ENCODE results near the gene FRG2. TPM values are rescaled to one million over a fixed set of nuclear protein-coding genes. Genes with fewer than 3 reads are reported as not detected.

FRG2 gene
- total RNA-seq, 3 donors from 2014 or later (not counting 1 experiment from before 2014, with no cell fraction given) = not detected

GRCh38 chr4:190018201-190018920, 8.7 kb downstream of the FRG2 start:
- peaks cover 5 to 33% of the 10 kb centered on the region in 2 donors for H3K4me1 Mint-ChIP-seq
- no peak overlapping the region for H3K4me3 ChIP-seq (ENCODE audit: low read length)
- no peaks in the 10 kb centered on the region for H3K36me3 ChIP-seq (ENCODE audit: control insufficient read depth, insufficient read depth, low read length)
- intact Hi-C loops (cut with micrococcal nuclease) = no loop called here
- TF ChIP-seq, protein P1, sequence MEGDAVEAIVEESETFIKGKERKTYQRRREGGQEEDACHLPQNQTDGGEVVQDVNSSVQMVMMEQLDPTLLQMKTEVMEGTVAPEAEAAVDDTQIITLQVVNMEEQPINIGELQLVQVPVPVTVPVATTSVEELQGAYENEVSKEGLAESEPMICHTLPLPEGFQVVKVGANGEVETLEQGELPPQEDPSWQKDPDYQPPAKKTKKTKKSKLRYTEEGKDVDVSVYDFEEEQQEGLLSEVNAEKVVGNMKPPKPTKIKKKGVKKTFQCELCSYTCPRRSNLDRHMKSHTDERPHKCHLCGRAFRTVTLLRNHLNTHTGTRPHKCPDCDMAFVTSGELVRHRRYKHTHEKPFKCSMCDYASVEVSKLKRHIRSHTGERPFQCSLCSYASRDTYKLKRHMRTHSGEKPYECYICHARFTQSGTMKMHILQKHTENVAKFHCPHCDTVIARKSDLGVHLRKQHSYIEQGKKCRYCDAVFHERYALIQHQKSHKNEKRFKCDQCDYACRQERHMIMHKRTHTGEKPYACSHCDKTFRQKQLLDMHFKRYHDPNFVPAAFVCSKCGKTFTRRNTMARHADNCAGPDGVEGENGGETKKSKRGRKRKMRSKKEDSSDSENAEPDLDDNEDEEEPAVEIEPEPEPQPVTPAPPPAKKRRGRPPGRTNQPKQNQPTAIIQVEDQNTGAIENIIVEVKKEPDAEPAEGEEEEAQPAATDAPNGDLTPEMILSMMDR (IDR thresholded peaks at IDR 0.05) = no peak
- ATAC-seq (no peak), DNase-seq (no peak)
- H3K27me3 ChIP-seq (ENCODE audit: control insufficient read depth, insufficient read depth, low read length) = peaks cover 21% of the 10 kb centered on the region
- peaks cover 60 to 61% of the 10 kb centered on the region in 2 donors for H3K27me3 Mint-ChIP-seq (ENCODE audit: low read depth in 2 of 2)
- H3K27ac ChIP-seq (ENCODE audit: low read length) = no peak overlapping the region
- peaks cover 13% of the 10 kb centered on the region for H3K4me1 ChIP-seq (ENCODE audit: control insufficient read depth, insufficient read depth, low read length)
- H3K27ac Mint-ChIP-seq = no peak overlapping the region
- H3K9me3 Mint-ChIP-seq = no peaks in the 10 kb centered on the region
- no peaks in the 10 kb centered on the region for H3K9me3 ChIP-seq (ENCODE audit: control insufficient read depth, insufficient read depth, low read length)
- 9% methylated on average over 38 of the region's 38 CpGs for WGBS (ENCODE audit: insufficient coverage)
- H3K36me3 Mint-ChIP-seq = peaks cover 10% of the 10 kb centered on the region
- peak overlapping the region; percentile 2 for H3K4me3 Mint-ChIP-seq

DNA sequence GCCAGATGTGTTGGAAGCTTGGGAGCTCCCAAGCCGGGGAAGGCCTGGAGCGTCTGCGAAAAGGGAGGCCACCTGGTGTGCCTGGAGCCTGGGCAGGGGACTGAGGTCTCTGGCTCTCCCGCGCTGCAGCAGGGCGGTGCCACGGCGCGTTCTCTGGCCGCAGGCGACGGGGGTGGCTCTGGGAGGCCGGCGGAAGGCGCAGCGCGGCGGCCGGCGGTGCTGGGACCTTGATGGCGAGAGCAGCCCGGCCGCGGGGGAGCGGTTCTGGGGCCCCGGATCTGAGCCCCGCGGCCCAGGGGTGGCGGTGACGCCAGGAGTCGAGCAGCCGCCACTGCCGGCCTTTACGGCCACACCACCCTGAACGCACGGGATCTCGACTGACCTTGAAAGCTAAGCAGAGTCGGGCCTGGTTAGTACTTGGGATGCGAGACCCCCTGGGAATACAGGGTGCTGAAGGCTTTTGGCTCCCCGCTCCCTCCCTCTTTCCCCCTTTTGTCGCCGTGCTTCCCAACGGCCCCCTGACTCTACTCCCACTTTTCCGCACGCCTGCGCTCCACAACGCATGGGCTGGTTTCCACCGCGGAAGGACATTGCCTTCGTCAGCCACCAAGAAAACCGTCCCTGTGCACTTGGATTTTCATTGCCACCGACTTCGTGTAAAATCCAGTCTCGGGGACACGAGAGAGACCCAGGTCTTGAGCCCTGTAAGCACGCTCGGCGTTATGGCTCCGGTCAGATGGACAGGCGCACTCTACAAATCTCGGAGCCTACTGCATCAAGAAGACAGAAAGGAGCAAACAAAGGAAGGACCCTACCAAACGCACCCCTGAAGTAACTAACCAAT, 9.5 kb downstream of the FRG2 start:
- Mint-ChIP-seq H3K27ac (no peak overlapping the region), H3K27me3 (ENCODE audit: low read depth in 2 of 2) (peaks cover 58 to 61% of the 10 kb centered on the region in 2 donors), H3K4me1 (peaks cover 5 to 33% of the 10 kb centered on the region in 2 donors), H3K4me3 (no peak overlapping the region), H3K9me3 (no peaks in the 10 kb centered on the region), H3K36me3 (peaks cover 10% of the 10 kb centered on the region)
- no peak for DNase-seq
- H3K27me3 ChIP-seq (ENCODE audit: control insufficient read depth, insufficient read depth, low read length) = peaks cover 21% of the 10 kb centered on the region
- H3K4me1 ChIP-seq (ENCODE audit: control insufficient read depth, insufficient read depth, low read length) = peaks cover 13% of the 10 kb centered on the region
- no peaks in the 10 kb centered on the region for H3K9me3 ChIP-seq (ENCODE audit: control insufficient read depth, insufficient read depth, low read length)
- TF ChIP-seq, protein P1 (IDR thresholded peaks at IDR 0.05) = no peak
- no peak for ATAC-seq
- intact Hi-C loops (cut with micrococcal nuclease) = no loop called here
- no peak overlapping the region for H3K27ac ChIP-seq (ENCODE audit: low read length)
- H3K4me3 ChIP-seq (ENCODE audit: low read length) = no peak overlapping the region
- WGBS (ENCODE audit: insufficient coverage) = 7% methylated on average over 62 of the region's 62 CpGs
- no peaks in the 10 kb centered on the region for H3K36me3 ChIP-seq (ENCODE audit: control insufficient read depth, insufficient read depth, low read length)

GRCh38 chr4:190016369-190017289, 10.4 kb downstream of the FRG2 start:
- Mint-ChIP-seq H3K36me3 (peaks cover 10% of the 10 kb centered on the region), H3K27me3 (ENCODE audit: low read depth in 2 of 2) (peaks cover 58 to 61% of the 10 kb centered on the region in 2 donors), H3K4me3 (peak overlapping the region; percentile 17), H3K9me3 (no peaks in the 10 kb centered on the region), H3K4me1 (peaks cover 5 to 33% of the 10 kb centered on the region in 2 donors), H3K27ac (no peak overlapping the region)
- intact Hi-C loops (cut with micrococcal nuclease) = no loop called here
- H3K36me3 ChIP-seq (ENCODE audit: control insufficient read depth, insufficient read depth, low read length) = no peaks in the 10 kb centered on the region
- 20% methylated on average over 43 of the region's 43 CpGs for WGBS (ENCODE audit: insufficient coverage)
- H3K27me3 ChIP-seq (ENCODE audit: control insufficient read depth, insufficient read depth, low read length) = peaks cover 21% of the 10 kb centered on the region
- no peak overlapping the region for H3K27ac ChIP-seq (ENCODE audit: low read length)
- TF ChIP-seq, protein P1 (IDR thresholded peaks at IDR 0.05) = no peak
- peaks cover 13% of the 10 kb centered on the region for H3K4me1 ChIP-seq (ENCODE audit: control insufficient read depth, insufficient read depth, low read length)
- H3K4me3 ChIP-seq (ENCODE audit: low read length) = no peak overlapping the region
- no peaks in the 10 kb centered on the region for H3K9me3 ChIP-seq (ENCODE audit: control insufficient read depth, insufficient read depth, low read length)
- no peak for DNase-seq
- ATAC-seq = no peak

Measured in natural killer cell (primary cell).